ENCODE measurements around the gene ZNF385B. TPM values are rescaled to one million over a fixed set of nuclear protein-coding genes. Genes with fewer than 3 reads are reported as not detected.

The ZNF385B gene
- total RNA-seq, 1 experiment from 2014 or later: not detected

- no peaks in the 10 kb centered on the region; the same call in 1 of the 2 replicates for H3K27me3 ChIP-seq (ENCODE audit: low read length)
- no peak overlapping the region for H3K4me3 ChIP-seq (ENCODE audit: low read length)
- H3K79me2 ChIP-seq (ENCODE audit: low read length): no peaks in the 10 kb centered on the region
- H3K4me2 ChIP-seq (ENCODE audit: low read depth, low read length, poor library complexity, severe bottlenecking): no peak overlapping the region
- H3K4me1 ChIP-seq (ENCODE audit: low read length): no peaks in the 10 kb centered on the region
- no peak for DNase-seq
- no peaks in the 10 kb centered on the region for H3K36me3 ChIP-seq (ENCODE audit: insufficient read depth, low read length)
- H2AFZ ChIP-seq (ENCODE audit: low read length): no peak overlapping the region
- no peaks in the 10 kb centered on the region for H4K20me1 ChIP-seq (ENCODE audit: insufficient read depth, low read depth, low read length)
- no peaks in the 10 kb centered on the region for H3K9me3 ChIP-seq (ENCODE audit: low read length)
- no peak overlapping the region for H3K27ac ChIP-seq (ENCODE audit: low read length)
- no peaks in the 10 kb centered on the region for H3K9me2 ChIP-seq (replicated peaks; ENCODE audit: insufficient read depth, low read length)
- H3K9ac ChIP-seq (ENCODE audit: low read length): no peak overlapping the region
Observed at GRCh38 chr2:179596018-179596417, 265.4 kb downstream of the ZNF385B start.

GRCh38 chr2:179595284-179595683, 266.1 kb downstream of the ZNF385B start:
- Histone ChIP-seq H4K20me1 (ENCODE audit: insufficient read depth, low read depth, low read length) (no peaks in the 10 kb centered on the region), H3K79me2 (ENCODE audit: low read length) (no peaks in the 10 kb centered on the region), H3K36me3 (ENCODE audit: insufficient read depth, low read length) (no peaks in the 10 kb centered on the region), H3K9me3 (ENCODE audit: low read length) (no peaks in the 10 kb centered on the region), H3K27me3 (ENCODE audit: low read length) (no peaks in the 10 kb centered on the region; the same call in 1 of the 2 replicates), H3K27ac (ENCODE audit: low read length) (no peak overlapping the region), H3K4me3 (ENCODE audit: low read length) (no peak overlapping the region), H3K9me2 (replicated peaks; ENCODE audit: insufficient read depth, low read length) (no peaks in the 10 kb centered on the region), H3K4me2 (ENCODE audit: low read depth, low read length, poor library complexity, severe bottlenecking) (no peak overlapping the region), H3K9ac (ENCODE audit: low read length) (no peak overlapping the region), H2AFZ (ENCODE audit: low read length) (no peak overlapping the region), H3K4me1 (ENCODE audit: low read length) (no peaks in the 10 kb centered on the region)
- DNase-seq: no peak

DNA sequence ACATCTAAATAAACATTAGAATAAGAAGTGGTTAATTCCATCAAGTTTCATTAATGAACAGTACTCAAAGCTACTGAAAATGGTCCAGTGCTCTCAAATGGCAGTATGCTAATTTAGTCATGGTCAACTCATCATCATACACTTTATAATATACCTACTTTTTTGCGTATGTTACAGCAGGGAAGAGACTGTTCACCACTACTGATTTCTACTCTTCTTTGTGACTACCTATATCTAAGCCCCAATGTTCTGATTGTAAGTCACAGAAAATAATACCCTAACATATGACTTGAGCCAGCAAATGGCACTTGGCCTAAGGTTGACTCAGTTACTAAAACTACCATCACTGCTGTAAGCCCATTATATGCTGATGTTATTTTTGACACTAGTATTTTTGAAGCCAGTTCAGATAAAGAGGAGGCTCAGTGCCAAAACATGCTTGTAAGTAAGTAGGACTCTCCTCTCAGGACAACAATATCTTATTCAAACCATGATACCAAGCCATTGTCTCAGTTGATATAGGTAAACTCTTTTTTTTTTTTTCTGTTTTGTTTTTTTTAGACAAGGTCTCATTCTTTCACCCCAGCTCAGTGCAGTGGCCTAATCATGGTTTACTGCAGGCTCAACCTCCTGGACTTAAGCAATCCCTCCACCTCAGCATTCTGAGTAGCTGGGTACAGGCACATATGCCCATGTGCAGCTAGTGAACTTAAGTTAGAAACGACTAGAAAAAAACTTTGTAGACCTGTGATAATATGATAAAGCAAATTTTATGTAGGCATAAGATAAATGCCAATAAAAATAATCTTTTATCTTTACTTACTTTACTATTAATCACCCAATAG, 266.9 kb downstream of the ZNF385B start:
- Histone ChIP-seq H3K4me2 (ENCODE audit: low read depth, low read length, poor library complexity, severe bottlenecking) (no peak overlapping the region), H3K36me3 (ENCODE audit: insufficient read depth, low read length) (no peaks in the 10 kb centered on the region), H3K9ac (ENCODE audit: low read length) (no peak overlapping the region), H3K9me2 (replicated peaks; ENCODE audit: insufficient read depth, low read length) (no peaks in the 10 kb centered on the region), H3K79me2 (ENCODE audit: low read length) (no peaks in the 10 kb centered on the region), H3K4me3 (ENCODE audit: low read length) (no peak overlapping the region), H2AFZ (ENCODE audit: low read length) (no peak overlapping the region), H3K27ac (ENCODE audit: low read length) (no peak overlapping the region), H4K20me1 (ENCODE audit: insufficient read depth, low read depth, low read length) (no peaks in the 10 kb centered on the region), H3K4me1 (ENCODE audit: low read length) (no peaks in the 10 kb centered on the region), H3K27me3 (ENCODE audit: low read length) (no peaks in the 10 kb centered on the region), H3K9me3 (ENCODE audit: low read length) (no peaks in the 10 kb centered on the region)
- no peak for DNase-seq

DNA sequence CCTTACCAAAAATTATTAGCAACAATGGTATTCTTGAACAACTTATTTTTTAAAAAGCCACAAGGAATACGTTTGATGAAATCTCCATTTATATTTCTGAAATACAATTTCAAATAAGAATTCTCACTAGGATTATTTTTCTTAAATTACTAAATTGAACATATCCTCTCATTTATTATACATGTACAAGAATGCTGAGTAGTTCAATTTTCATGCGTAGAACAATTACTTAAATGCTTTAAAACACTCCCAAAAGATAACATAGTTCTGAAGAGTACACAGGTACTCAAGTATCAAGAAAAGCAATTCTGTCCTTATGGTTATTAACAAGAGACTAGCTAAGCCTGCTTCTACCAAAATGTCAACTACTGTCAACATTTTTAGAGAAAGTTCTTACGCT, 268.1 kb downstream of the ZNF385B start:
- Histone ChIP-seq H3K9me3 (ENCODE audit: low read length) (no peaks in the 10 kb centered on the region), H2AFZ (ENCODE audit: low read length) (no peak overlapping the region), H3K9me2 (replicated peaks; ENCODE audit: insufficient read depth, low read length) (no peaks in the 10 kb centered on the region), H3K4me1 (ENCODE audit: low read length) (no peaks in the 10 kb centered on the region), H3K27ac (ENCODE audit: low read length) (no peak overlapping the region), H3K27me3 (ENCODE audit: low read length) (no peaks in the 10 kb centered on the region), H3K4me3 (ENCODE audit: low read length) (no peak overlapping the region), H3K79me2 (ENCODE audit: low read length) (no peaks in the 10 kb centered on the region), H4K20me1 (ENCODE audit: insufficient read depth, low read depth, low read length) (no peaks in the 10 kb centered on the region), H3K9ac (ENCODE audit: low read length) (no peak overlapping the region), H3K4me2 (ENCODE audit: low read depth, low read length, poor library complexity, severe bottlenecking) (no peak overlapping the region), H3K36me3 (ENCODE audit: insufficient read depth, low read length) (no peaks in the 10 kb centered on the region)
- DNase-seq: no peak

- DNase-seq: no peak
- Histone ChIP-seq H2AFZ (ENCODE audit: low read length) (no peak overlapping the region), H3K79me2 (ENCODE audit: low read length) (no peaks in the 10 kb centered on the region), H3K4me3 (ENCODE audit: low read length) (no peak overlapping the region), H3K27me3 (ENCODE audit: low read length) (no peaks in the 10 kb centered on the region), H4K20me1 (ENCODE audit: insufficient read depth, low read depth, low read length) (no peaks in the 10 kb centered on the region), H3K4me1 (ENCODE audit: low read length) (no peaks in the 10 kb centered on the region), H3K4me2 (ENCODE audit: low read depth, low read length, poor library complexity, severe bottlenecking) (no peak overlapping the region), H3K9ac (ENCODE audit: low read length) (no peak overlapping the region), H3K9me3 (ENCODE audit: low read length) (no peaks in the 10 kb centered on the region), H3K36me3 (ENCODE audit: insufficient read depth, low read length) (no peaks in the 10 kb centered on the region), H3K27ac (ENCODE audit: low read length) (no peak overlapping the region), H3K9me2 (replicated peaks; ENCODE audit: insufficient read depth, low read length) (no peaks in the 10 kb centered on the region)
Observed at GRCh38 chr2:179592167-179592936, 269.1 kb downstream of the ZNF385B start.

DNA sequence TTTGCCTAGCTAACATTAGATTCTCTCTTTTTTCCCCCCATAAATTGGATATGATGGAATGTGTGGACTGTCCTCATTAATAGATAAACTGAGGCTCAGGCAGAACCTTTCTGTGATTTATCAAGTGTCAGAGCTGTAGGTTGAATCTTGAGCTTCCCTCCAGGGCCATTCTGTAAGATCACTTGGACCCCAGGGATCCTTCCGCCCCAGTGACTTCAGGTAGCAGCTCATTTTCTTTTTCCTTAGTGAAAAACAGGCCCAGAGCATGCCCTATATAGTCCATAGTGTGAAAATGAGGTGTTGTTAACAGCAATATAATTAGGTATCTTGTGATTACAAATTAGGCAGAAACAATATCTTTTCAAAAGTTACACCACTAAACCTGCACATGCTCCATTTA, 269.7 kb downstream of the ZNF385B start:
- no peaks in the 10 kb centered on the region for H3K4me1 ChIP-seq (ENCODE audit: low read length)
- H3K9ac ChIP-seq (ENCODE audit: low read length): no peak overlapping the region
- H3K27me3 ChIP-seq (ENCODE audit: low read length): no peaks in the 10 kb centered on the region
- no peaks in the 10 kb centered on the region for H3K9me2 ChIP-seq (replicated peaks; ENCODE audit: insufficient read depth, low read length)
- no peaks in the 10 kb centered on the region for H3K79me2 ChIP-seq (ENCODE audit: low read length)
- H4K20me1 ChIP-seq (ENCODE audit: insufficient read depth, low read depth, low read length): no peaks in the 10 kb centered on the region
- H3K36me3 ChIP-seq (ENCODE audit: insufficient read depth, low read length): no peaks in the 10 kb centered on the region
- H3K4me2 ChIP-seq (ENCODE audit: low read depth, low read length, poor library complexity, severe bottlenecking): no peak overlapping the region
- no peak overlapping the region for H3K4me3 ChIP-seq (ENCODE audit: low read length)
- no peaks in the 10 kb centered on the region for H3K9me3 ChIP-seq (ENCODE audit: low read length)
- DNase-seq: no peak
- H2AFZ ChIP-seq (ENCODE audit: low read length): no peak overlapping the region
- H3K27ac ChIP-seq (ENCODE audit: low read length): no peak overlapping the region

DNA sequence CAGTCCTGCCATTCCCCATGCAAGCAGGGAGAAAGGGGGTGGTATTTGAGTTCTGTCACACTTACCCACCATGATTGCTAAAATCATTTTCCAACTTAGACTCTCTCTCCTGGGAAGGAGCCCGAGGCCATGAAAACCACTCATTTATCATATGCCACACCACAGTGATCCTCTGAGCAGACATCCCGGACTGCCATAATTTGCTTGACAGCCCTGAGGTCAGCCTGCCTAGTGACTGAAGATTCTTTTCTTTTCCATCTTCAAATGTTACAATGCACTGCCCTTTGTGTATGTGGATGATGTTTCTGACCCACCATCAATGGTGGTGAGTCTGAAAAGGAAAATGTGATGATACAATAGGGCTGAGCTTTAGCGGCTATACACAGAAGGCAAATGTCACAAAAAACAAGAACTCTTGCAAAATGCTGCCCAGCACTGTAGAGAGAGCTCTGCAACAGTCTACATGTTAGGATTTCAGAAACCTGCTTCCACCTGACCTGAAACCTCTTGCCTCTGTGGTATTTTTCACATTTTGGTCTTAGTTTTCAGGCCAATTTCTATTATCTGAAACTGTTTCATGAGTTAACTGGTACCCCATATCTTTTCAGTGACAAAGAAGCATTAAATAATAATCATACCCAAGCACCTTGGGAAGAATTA, 272.8 kb downstream of the ZNF385B start:
- Histone ChIP-seq H3K36me3 (ENCODE audit: insufficient read depth, low read length) (no peaks in the 10 kb centered on the region), H3K79me2 (ENCODE audit: low read length) (no peaks in the 10 kb centered on the region), H3K9ac (ENCODE audit: low read length) (no peak overlapping the region), H3K4me2 (ENCODE audit: low read depth, low read length, poor library complexity, severe bottlenecking) (no peak overlapping the region), H3K4me3 (ENCODE audit: low read length) (no peak overlapping the region), H3K27me3 (ENCODE audit: low read length) (no peaks in the 10 kb centered on the region), H3K27ac (ENCODE audit: low read length) (no peak overlapping the region), H3K9me2 (replicated peaks; ENCODE audit: insufficient read depth, low read length) (no peaks in the 10 kb centered on the region), H3K9me3 (ENCODE audit: low read length) (no peaks in the 10 kb centered on the region), H3K4me1 (ENCODE audit: low read length) (no peaks in the 10 kb centered on the region), H2AFZ (ENCODE audit: low read length) (no peak overlapping the region), H4K20me1 (ENCODE audit: insufficient read depth, low read depth, low read length) (no peaks in the 10 kb centered on the region)
- DNase-seq: no peak

DNA sequence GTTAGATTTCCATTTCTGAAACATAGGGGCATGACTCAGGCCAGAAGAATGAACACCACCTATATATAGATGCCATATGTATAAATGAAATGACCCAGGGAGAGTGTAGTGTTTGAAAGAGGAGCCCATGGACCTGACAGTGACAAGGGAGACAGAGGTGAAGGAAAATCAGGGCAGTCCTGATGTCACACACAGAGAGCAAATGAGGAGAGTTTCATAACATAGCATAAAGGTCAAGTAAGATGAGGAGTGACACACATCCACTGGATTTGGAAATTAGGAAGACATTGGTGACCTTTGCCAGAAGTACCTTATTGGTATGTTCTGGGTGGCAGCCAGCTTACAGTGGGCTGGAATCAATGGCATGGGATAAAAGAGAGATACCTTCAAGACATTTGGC, 276.7 kb downstream of the ZNF385B start:
- H3K36me3 ChIP-seq (ENCODE audit: insufficient read depth, low read length): no peaks in the 10 kb centered on the region
- no peak overlapping the region for H3K9ac ChIP-seq (ENCODE audit: low read length)
- no peaks in the 10 kb centered on the region for H3K79me2 ChIP-seq (ENCODE audit: low read length)
- H3K4me2 ChIP-seq (ENCODE audit: low read depth, low read length, poor library complexity, severe bottlenecking): no peak overlapping the region
- H2AFZ ChIP-seq (ENCODE audit: low read length): no peak overlapping the region
- H3K9me3 ChIP-seq (ENCODE audit: low read length): no peaks in the 10 kb centered on the region; the same call in 1 of the 2 replicates
- H4K20me1 ChIP-seq (ENCODE audit: insufficient read depth, low read depth, low read length): no peaks in the 10 kb centered on the region
- H3K4me1 ChIP-seq (ENCODE audit: low read length): no peaks in the 10 kb centered on the region
- H3K9me2 ChIP-seq (replicated peaks; ENCODE audit: insufficient read depth, low read length): no peaks in the 10 kb centered on the region
- no peak overlapping the region for H3K4me3 ChIP-seq (ENCODE audit: low read length)
- H3K27ac ChIP-seq (ENCODE audit: low read length): no peak overlapping the region
- no peaks in the 10 kb centered on the region for H3K27me3 ChIP-seq (ENCODE audit: low read length)
- no peak for DNase-seq

Data from Karpas-422 (cell line).